Activated CD4-positive, alpha-beta T cell treated with anti-CD3 and anti-CD28 coated beads, Interleukin-2, amount 50 U/mL, for 4 hours (primary cell): ENCODE results near the gene PBX1.

ENCODE experiments used
- DNase-seq, 2 experiments: peaks; one replicate each; pipeline ENCODE4 v3.0.0-alpha.2; 2020

The PBX1 gene

DNA sequence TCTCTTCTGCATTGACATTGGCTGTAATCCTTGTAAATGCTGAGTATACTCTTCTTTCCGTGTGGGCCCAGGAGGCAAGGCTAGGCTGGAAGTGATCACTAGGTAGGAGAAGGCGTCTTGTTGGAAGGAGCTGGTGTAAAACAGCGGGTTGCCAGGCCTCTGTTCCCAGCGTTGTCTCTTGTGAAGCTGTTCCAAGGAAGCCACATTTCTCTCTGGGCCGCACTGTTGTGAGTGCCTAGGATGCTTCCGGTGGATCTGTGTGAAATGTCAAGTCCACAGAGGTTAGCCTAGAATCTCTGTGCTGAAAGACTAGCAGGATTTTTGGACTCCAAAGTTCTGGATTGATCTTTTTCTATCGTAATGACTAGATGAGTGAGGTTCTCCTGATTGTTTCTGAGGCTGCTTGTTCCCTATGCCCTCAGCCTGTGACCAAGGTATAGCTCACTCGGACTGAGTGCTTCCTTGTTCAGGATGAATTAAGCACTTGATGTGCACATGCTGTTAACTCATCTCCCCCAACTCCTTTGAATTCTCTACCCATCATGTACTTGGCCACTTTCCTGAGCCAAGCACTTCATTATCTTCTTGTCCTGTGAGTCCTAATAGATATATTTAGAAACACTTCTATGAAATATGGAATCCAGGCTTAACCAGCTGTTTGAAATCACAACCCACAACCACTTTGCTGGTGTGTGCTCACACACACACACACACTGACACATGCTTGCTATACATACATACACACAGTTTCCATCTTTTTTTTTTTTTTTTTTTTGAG lies 63.3 kb downstream of the PBX1 start:
- no peak for DNase-seq

DNA sequence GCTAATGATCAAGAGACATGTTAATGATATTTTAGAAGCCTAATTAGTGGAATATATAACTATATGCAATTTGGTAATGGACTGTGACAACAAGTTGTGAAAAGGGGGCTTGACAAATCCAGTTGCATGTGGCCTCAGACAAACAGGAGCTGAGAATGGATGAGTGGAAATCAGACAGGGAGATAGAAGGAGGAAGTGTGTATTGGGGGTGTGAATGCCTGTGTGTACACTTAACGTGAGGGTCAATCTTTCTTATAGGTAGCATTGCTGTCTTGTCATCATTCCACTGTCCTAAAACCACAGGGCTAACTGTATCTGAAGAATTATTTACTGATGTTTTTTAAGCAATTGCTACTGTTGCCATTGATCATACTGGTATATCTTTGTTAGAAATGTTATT lies 64.8 kb downstream of the PBX1 start:
- DNase-seq = no peak

GRCh38 chr1:164624400-164624799 lies 65.4 kb downstream of the PBX1 start:
- no peak for DNase-seq

GRCh38 chr1:164625004-164625617 lies 66.1 kb downstream of the PBX1 start:
- DNase-seq = no peak

DNA sequence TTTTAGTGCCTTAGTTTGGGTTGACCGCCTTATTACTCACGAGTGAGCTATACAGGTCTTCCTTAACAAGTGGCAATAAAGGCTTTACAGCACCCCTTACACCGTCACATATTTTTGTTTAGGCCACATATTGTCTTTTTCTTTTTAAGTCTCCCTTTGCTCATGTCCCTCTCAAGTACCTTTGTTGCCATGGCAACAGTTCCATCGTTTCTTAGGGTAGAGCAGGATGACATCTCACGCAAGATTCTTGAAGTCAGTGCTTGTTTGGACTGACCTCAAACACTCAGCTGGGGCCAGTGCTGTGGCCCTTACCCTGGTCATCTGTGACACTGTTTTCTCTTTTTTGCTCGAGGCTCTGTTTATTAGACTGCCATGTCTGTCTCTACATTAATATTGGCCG lies 69.8 kb downstream of the PBX1 start:
- no peak for DNase-seq

DNA sequence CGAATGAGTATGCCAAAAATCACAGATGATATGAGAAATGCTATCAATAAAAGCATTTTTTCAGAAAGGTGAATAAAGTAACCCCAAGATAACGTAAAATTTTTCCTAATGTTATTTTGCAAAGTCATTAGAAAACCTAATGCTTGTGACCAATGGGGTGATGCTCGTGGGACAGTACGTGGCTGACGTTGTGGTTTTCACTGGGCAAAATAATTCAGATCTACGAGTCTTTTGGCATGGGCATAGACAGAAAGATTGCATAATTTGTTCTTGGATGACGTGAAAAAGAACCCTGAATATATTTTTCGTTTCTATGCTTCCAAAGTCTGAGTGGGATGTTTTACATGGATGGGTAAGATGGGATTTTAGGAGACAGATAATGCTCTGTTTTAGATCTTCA lies 71.0 kb downstream of the PBX1 start:
- no peak for DNase-seq

GRCh38 chr1:164630626-164631396 lies 71.8 kb downstream of the PBX1 start:
- DNase-seq = no peak

- no peak for DNase-seq
Observed at GRCh38 chr1:164631751-164632150, 72.8 kb downstream of the PBX1 start.

DNA sequence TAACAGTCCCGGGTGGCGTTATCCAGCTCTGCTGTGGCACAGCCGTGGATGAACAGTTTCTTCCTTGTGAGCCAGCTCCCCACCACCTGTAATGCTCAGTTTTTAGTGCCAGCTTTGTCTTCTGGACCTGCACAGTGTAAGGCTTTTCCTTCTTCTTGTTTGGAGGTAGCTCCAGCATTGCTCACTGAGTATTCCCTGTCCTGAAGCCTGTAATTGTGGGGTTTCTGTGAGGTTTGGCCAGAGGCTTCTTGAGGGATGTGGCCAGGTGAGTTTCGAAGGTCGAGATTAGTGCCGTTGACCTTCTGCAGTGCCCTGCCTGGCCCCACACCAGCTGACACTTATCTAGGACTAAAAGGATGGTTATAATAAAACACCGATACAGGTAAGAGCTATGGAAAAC lies 75.0 kb downstream of the PBX1 start:
- DNase-seq = no peak

- no peak for DNase-seq
Observed at GRCh38 chr1:164635059-164635802, 76.2 kb downstream of the PBX1 start.

- no peak for DNase-seq
Observed at GRCh38 chr1:164635803-164636731, 77.1 kb downstream of the PBX1 start.

DNA sequence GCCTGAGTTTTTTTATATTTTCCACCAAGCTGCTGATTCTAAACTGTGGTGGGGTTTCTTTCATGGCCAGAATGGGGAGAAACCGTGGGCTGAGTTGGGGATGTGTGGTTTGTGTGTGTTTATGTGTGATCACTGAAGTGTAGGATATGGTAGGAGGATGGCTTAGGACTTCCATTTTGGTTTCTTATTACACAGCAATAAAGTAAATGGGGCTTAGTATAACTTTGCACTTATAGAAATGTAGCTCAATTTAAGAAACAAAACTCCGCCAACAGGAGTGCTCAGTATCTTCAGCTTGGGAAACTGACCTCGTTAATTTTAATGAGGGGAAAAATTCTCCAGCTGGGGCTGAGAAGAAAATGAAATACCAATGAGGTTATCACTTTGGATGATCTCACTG lies 77.8 kb downstream of the PBX1 start:
- no peak for DNase-seq

DNA sequence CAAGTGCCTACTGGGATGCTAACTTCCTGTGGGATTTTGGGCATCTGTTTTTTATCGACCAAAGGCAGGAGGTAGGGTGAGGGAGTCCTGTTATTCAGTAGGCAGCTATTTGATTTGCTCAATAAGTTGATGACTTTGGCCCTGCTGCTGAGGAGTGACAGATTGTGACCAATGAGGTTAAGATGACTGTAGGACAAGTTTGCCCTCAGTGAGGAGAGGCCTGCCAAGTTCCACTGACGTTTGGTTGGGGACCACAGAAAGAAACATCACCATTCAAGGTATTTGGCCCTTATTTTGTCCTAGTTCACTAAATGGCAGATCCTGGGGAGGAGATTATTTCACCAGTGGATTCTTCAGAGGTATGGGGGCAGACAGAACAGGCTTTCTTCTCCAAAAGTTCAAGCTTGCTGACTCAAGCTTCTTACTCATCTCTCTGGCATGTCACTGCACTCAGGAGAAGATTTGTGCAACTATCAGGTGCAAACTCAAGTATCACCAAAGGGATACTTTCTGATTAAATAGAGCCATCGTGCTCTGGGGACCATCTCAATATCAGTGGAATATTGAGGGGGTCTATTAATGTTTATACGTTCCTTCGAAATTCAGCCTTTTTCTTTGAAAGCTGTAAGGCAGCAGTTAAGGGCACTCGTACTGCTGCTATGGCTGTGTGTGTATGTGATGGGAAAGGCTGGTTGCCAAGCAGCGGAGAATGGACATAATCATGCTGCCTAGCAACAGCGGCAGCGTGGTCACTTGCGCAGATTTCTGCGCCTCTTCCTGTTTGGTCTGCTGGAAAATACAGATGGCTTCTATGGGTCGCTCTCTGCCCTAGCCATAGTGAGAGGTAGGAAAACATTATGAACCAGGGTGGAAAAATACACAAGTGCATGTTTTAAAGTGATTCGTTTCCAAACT lies 78.7 kb downstream of the PBX1 start:
- DNase-seq = no peak

DNA sequence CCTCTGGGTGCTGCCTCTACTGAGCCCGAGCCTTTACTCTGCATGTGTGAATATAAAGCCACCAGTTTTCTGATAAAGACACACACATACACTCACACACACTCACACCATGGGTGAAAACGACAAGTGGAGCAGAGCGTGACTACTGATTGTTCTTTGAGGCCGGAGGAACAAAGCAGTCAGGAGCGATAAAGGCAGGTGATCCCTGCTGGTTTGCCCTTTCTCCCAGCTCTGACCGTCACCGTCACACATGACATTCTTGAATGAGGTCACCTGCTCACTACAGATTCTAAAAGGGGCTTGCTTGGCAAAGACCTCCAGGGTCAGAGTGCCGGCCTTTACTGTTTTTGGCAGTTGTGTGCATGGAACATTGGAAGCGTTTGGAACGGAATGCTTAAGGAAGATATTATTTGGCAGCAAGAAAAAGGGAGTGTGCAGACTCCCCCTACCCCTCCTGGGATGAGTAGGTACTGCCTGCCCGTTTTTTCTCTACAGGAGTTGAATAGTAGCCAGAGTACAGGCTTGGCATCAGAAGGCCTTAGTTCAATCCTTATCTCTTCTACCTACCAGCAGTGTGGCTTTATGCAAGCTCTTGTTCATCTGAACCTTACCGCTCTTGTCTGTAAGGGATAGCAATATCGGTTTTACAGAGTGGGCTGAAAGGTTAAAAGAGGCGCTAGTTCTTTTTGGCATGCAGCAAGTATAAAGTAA lies 79.7 kb downstream of the PBX1 start:
- DNase-seq = no peak

DNA sequence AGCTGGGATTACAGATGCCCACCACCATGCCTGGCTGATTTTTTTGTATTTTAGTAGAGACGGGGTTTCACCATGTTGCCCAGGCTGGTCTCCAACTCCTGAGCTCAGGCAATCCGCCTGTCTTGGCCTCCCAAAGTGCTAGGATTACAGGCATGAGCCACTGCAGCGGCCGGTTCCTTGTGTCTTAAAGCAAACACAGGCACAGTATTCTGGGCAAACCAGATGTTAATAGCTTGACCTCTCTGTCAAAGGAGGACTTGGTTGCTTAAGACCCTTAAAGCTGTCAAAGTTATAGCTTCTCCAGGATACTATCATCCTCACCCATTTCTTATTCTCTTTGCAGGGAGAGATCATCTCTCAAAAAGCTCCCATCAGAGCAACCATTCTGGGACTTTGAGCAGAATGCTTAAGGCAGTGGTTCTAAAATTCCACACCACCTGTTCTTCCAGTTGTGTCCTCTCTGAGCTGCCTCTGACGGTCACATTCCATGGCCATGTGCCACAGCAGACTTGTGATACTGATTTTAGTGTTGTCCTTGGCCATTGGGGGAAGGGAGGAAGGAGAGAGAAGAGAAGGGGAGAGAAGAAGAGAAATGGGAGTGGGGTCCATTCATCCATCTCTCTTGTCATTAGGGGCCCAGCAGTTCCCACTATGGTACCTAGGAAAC lies 81.8 kb downstream of the PBX1 start:
- no peak for DNase-seq

GRCh38 chr1:164641353-164641730 lies 82.4 kb downstream of the PBX1 start:
- DNase-seq = no peak

DNA sequence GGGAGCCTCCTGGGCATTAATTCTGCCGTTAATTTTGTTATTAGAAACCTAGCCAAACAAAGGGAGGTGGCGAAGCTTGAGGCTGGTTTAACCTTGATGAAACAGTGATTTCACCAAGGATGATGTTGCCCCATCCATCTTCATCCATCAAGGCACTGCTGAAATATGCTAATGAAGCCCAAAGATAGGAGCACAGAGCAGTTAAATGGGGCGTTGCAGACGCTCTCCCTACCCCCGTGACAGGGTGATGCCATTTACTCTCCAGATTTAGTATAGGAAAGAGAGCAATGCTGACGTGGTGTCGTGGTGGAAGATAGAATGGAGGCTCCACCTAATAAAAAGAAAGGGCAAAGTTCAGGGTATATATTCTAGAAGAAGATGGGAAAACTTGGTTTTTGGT lies 84.0 kb downstream of the PBX1 start:
- no peak for DNase-seq

GRCh38 chr1:164644268-164644667 lies 85.3 kb downstream of the PBX1 start:
- no peak for DNase-seq

GRCh38 chr1:164644774-164645644 lies 86.0 kb downstream of the PBX1 start:
- DNase-seq = no peak
